SK-N-SH treated with all-trans-retinoic acid at 6 μM for 48 hours (cell line): Measurements from ENCODE around the gene CCER1.

Experiments
- ATAC-seq: fragments of 200-7000 bp; cut with Tn5 transposase; 3 replicates; pipeline ENCODE4 v1.9.1; 2020; ENCODE audit warnings: mild to moderate bottlenecking, moderate library complexity
- ARNTL ChIP-seq: fragments of 450-650 bp; formaldehyde crosslinking; IDR thresholded peaks from 2 replicates; pipeline ENCODE4 v1.5.0; 2020; ENCODE audit warnings: low read depth, mild to moderate bottlenecking, moderate library complexity, borderline replicate concordance
- BACH2 ChIP-seq: fragments of 250-450 bp; sonication (Bioruptor Pico); IDR thresholded peaks from 2 replicates; pipeline ENCODE4 v1.9.0; 2021; ENCODE audit warnings: mild to moderate bottlenecking, borderline replicate concordance
- CSDC2 ChIP-seq: fragments of 250-450 bp; sonication (Bioruptor Pico); IDR thresholded peaks from 2 replicates; pipeline ENCODE4 v1.5.0; 2020; ENCODE audit warnings: mild to moderate bottlenecking, moderate library complexity
- CSRNP3 ChIP-seq: fragments of 250-450 bp; sonication (Bioruptor Pico); IDR thresholded peaks from 2 replicates; pipeline ENCODE4 v1.5.1; 2021; ENCODE audit warnings: mild to moderate bottlenecking, moderate library complexity
- ISL1 ChIP-seq: fragments of 250-450 bp; sonication (Bioruptor Pico); IDR thresholded peaks from 2 replicates; pipeline ENCODE4 v2.1.2; 2022; ENCODE audit warnings: mild to moderate bottlenecking, moderate library complexity
- PATZ1 ChIP-seq: fragments of 250-450 bp; sonication (Bioruptor Pico); IDR thresholded peaks from 2 replicates; pipeline ENCODE4 v1.8.0; 2020; ENCODE audit warnings: mild to moderate bottlenecking, moderate library complexity, borderline replicate concordance
- POU6F1 ChIP-seq: fragments of 250-450 bp; sonication (Bioruptor Pico); IDR thresholded peaks from 2 replicates; pipeline ENCODE4 v1.8.0; 2021; ENCODE audit warnings: low read depth, mild to moderate bottlenecking, moderate library complexity, borderline replicate concordance
- PPARA ChIP-seq: fragments of 250-450 bp; sonication (Bioruptor Pico); IDR thresholded peaks from 2 replicates; pipeline ENCODE4 v1.5.0; 2020; ENCODE audit warnings: mild to moderate bottlenecking, borderline replicate concordance
- RARB ChIP-seq: fragments of 250-450 bp; sonication (Bioruptor Pico); IDR thresholded peaks from 2 replicates; pipeline ENCODE4 v1.8.0; 2021; ENCODE audit warnings: mild to moderate bottlenecking, moderate library complexity
- SNAI2 ChIP-seq: fragments of 250-450 bp; sonication (Bioruptor Pico); IDR thresholded peaks from 2 replicates; pipeline ENCODE4 v1.5.0; 2020; ENCODE audit warnings: mild to moderate bottlenecking, moderate library complexity
- TOX ChIP-seq: fragments of 250-450 bp; sonication (Bioruptor Pico); IDR thresholded peaks from 2 replicates; pipeline ENCODE4 v1.8.0; 2021; ENCODE audit warnings: mild to moderate bottlenecking, moderate library complexity, borderline replicate concordance
- ZC3H10 ChIP-seq: fragments of 250-450 bp; sonication (Bioruptor Pico); IDR thresholded peaks from 2 replicates; pipeline ENCODE4 v1.5.1; 2021; ENCODE audit warnings: mild to moderate bottlenecking, moderate library complexity
- ZFP30 ChIP-seq: fragments of 450-650 bp; formaldehyde crosslinking; IDR thresholded peaks from 2 replicates; pipeline ENCODE4 v1.5.0; 2022; ENCODE audit warnings: mild to moderate bottlenecking, moderate library complexity
- ZNF565 ChIP-seq: fragments of 450-650 bp; formaldehyde crosslinking; conservative IDR thresholded peaks from 2 replicates; pipeline ENCODE4 v1.5.0; 2020; ENCODE audit warnings: low read depth, mild to moderate bottlenecking, moderate library complexity
- ZNF70 ChIP-seq: fragments of 450-650 bp; formaldehyde crosslinking; IDR thresholded peaks from 2 replicates; pipeline ENCODE4 v1.5.0; 2020; ENCODE audit warnings: mild to moderate bottlenecking, moderate library complexity
- ZNF8 ChIP-seq: fragments of 450-650 bp; formaldehyde crosslinking; IDR thresholded peaks from 2 replicates; pipeline ENCODE4 v1.5.0; 2020; ENCODE audit warnings: mild to moderate bottlenecking, moderate library complexity
- TF ChIP-seq, protein P1 (sequence below): fragments of 250-450 bp; sonication (Bioruptor Pico); IDR thresholded peaks from 2 replicates; pipeline ENCODE4 v1.5.1; 2020; ENCODE audit warnings: low read depth, mild to moderate bottlenecking, moderate library complexity

CCER1 gene

DNA sequence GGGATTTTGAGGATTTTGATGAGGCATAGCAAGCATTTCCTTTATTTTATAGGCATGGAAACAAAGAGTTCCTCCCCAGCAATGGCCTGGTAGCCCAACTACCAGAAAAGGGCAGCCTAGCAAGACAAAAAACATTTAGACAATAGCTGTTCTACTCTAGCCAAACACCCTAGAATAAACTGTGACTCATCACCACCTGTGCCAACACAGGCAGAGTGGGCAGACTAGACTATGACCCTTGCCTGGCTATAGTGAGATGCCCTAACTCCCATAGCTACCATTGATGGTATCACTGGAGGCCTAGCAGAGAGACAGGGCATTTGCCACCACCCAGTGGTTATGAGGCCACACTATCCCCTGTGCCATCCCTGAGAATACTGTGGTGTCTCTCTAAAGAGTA is 15.5 kb upstream of the CCER1 start (continued):
- no peak for TF ChIP-seq PATZ1 (CRISPR knock-in tag)
- TF ChIP-seq RARB (CRISPR knock-in tag) = no peak
- no peak for TF ChIP-seq ZNF565 (CRISPR knock-in tag)
- TF ChIP-seq TOX (CRISPR knock-in tag) = no peak
- no peak for TF ChIP-seq CSDC2 (CRISPR knock-in tag)
- no peak for TF ChIP-seq CSRNP3 (CRISPR knock-in tag)
- TF ChIP-seq ARNTL (CRISPR knock-in tag) = no peak

GRCh38 chr12:90969851-90970250 is 14.9 kb upstream of the CCER1 start:
- TF ChIP-seq ARNTL (CRISPR knock-in tag) (no peak), SNAI2 (CRISPR knock-in tag) (no peak)
- no peak for ATAC-seq

DNA sequence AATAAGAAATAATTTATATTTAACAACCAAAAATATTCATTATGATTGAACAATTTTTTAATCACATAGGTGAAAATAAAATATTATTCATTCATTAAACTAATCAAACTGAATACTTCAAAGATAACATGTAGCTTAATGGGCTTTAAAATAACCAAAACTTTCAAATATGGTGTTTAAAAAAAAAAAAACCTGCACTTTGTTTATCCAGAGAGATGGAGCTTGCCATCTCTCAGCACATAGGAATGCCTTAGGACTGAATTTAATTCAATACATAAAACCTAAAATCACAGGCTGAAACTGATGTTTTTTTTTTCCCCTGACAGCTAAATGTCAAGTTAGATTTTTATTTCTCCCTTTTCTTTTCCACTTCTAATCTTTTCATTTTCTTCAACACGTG is 14.4 kb upstream of the CCER1 start:
- no peak for ATAC-seq
- TF ChIP-seq PATZ1 (CRISPR knock-in tag) = no peak
- TF ChIP-seq ZNF8 (CRISPR knock-in tag) = no peak
- TF ChIP-seq, protein P1, sequence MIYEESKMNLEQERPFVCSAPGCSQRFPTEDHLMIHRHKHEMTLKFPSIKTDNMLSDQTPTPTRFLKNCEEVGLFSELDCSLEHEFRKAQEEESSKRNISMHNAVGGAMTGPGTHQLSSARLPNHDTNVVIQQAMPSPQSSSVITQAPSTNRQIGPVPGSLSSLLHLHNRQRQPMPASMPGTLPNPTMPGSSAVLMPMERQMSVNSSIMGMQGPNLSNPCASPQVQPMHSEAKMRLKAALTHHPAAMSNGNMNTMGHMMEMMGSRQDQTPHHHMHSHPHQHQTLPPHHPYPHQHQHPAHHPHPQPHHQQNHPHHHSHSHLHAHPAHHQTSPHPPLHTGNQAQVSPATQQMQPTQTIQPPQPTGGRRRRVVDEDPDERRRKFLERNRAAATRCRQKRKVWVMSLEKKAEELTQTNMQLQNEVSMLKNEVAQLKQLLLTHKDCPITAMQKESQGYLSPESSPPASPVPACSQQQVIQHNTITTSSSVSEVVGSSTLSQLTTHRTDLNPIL (CRISPR knock-in tag) = no peak
- no peak for TF ChIP-seq ZC3H10 (CRISPR knock-in tag)
- no peak for TF ChIP-seq BACH2 (CRISPR knock-in tag)
- TF ChIP-seq SNAI2 (CRISPR knock-in tag) = no peak
- no peak for TF ChIP-seq ZFP30 (CRISPR knock-in tag)
- TF ChIP-seq CSDC2 (CRISPR knock-in tag) = no peak
- no peak for TF ChIP-seq CSRNP3 (CRISPR knock-in tag)
- no peak for TF ChIP-seq PPARA
- TF ChIP-seq ISL1 (CRISPR knock-in tag) = no peak
- TF ChIP-seq ZNF70 (CRISPR knock-in tag) = no peak
- TF ChIP-seq POU6F1 (CRISPR knock-in tag) = no peak
- TF ChIP-seq ZNF565 (CRISPR knock-in tag) = no peak

DNA sequence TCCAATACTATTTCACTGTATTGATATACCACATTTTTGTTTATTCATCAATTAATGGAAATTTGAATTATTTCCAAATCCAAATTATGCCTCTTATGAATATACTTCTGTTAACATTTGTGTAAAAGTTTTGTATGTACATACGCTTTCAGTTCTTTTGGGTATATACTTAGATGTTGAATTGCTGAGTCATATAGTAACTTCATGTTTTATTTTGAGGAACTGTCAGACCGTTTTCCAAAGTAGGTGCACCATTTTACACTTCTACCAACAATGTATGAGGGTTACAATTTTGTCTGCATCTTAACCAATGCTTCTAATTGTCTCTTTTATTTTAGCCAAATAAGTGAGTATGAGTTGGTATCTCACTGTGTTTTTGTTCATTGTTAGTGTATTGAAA is 10.2 kb upstream of the CCER1 start:
- TF ChIP-seq ZNF8 (CRISPR knock-in tag) = peak; percentile 84
- no peak for TF ChIP-seq ZFP30 (CRISPR knock-in tag)
- no peak for TF ChIP-seq TOX (CRISPR knock-in tag)
- no peak for ATAC-seq
